HG02840 (cell line): ENCODE results near the gene FAM50B.

Experiments
- ATAC-seq: cut with Tn5 transposase; IDR thresholded peaks from one replicate; pipeline ENCODE4 v1.9.1; 2021; ENCODE audit warnings: mild to moderate bottlenecking, moderate library complexity, moderate number of reproducible peaks; ENCODE audit not compliant: unreplicated experiment, low FRiP score

FAM50B gene

GRCh38 chr6:3870528-3870925 lies 21.4 kb downstream of the FAM50B start:
- ATAC-seq, result no peak

- no peak for ATAC-seq
Observed at GRCh38 chr6:3871515-3871914, 22.3 kb downstream of the FAM50B start.

- no peak for ATAC-seq
Observed at GRCh38 chr6:3871939-3872338, 22.8 kb downstream of the FAM50B start.

- no peak for ATAC-seq
Observed at GRCh38 chr6:3872370-3872854, 23.2 kb downstream of the FAM50B start.

- ATAC-seq, result no peak
Observed at GRCh38 chr6:3873051-3873450, 23.9 kb downstream of the FAM50B start.

GRCh38 chr6:3874069-3874468 lies 24.9 kb downstream of the FAM50B start:
- no peak for ATAC-seq

- no peak for ATAC-seq
Observed at GRCh38 chr6:3875486-3875885, 26.3 kb downstream of the FAM50B start.

- no peak for ATAC-seq
Observed at GRCh38 chr6:3876101-3876500, 26.9 kb downstream of the FAM50B start.

GRCh38 chr6:3876866-3877265 lies 27.7 kb downstream of the FAM50B start:
- no peak for ATAC-seq

- no peak for ATAC-seq
Observed at GRCh38 chr6:3878048-3878666, 29.0 kb downstream of the FAM50B start.

- ATAC-seq, result no peak
Observed at GRCh38 chr6:3879194-3879952, 30.2 kb downstream of the FAM50B start.

- ATAC-seq, result no peak
Observed at GRCh38 chr6:3881711-3882421, 32.7 kb downstream of the FAM50B start.

GRCh38 chr6:3882431-3882830 lies 33.3 kb downstream of the FAM50B start:
- no peak for ATAC-seq

- ATAC-seq, result no peak
Observed at GRCh38 chr6:3882866-3883265, 33.7 kb downstream of the FAM50B start.

GRCh38 chr6:3884007-3884745 lies 35.0 kb downstream of the FAM50B start:
- ATAC-seq, result no peak

- ATAC-seq, result no peak
Observed at GRCh38 chr6:3885262-3886036, 36.3 kb downstream of the FAM50B start.

GRCh38 chr6:3887150-3887700 lies 38.1 kb downstream of the FAM50B start:
- ATAC-seq, result no peak

GRCh38 chr6:3888153-3888957 lies 39.2 kb downstream of the FAM50B start:
- no peak for ATAC-seq

GRCh38 chr6:3890047-3890446 lies 40.9 kb downstream of the FAM50B start:
- no peak for ATAC-seq
